HepG2 (cell line): ENCODE data around the gene RNF126. TPM values are rescaled to one million over a fixed set of nuclear protein-coding genes. Genes with fewer than 3 reads are reported as not detected.
A peak's percentile ranks its signal among the peaks of the same experiment; 100 is the strongest.

Experiments
- ATAC-seq: fragments of 200-7000 bp; cut with Tn5 transposase; 3 replicates; pipeline ENCODE4 v1.9.1; 2020; ENCODE audit warnings: mild to moderate bottlenecking, moderate library complexity
- BruUV-seq: library from RNA; stranded (reverse); fragments of 400-500 nt; replicated peaks from 2 replicates; lab custom pipeline; 2021; lab: Mats Ljungman, UMichigan
- CTCF ChIA-PET: fragments of 300-600 bp; formaldehyde crosslinking; extraction: SDS; loops from one replicate; lab custom pipeline; 2021; ENCODE audit warnings: low total read pairs, inconsistent platforms, low intra/inter-chr PET ratio; lab: Yijun Ruan, JAX
- POLR2A ChIA-PET: fragments of 350-600 bp; sonication (Branson Sonifier 250); formaldehyde crosslinking; loops from one replicate; lab custom pipeline; 2020; ENCODE audit warnings: antibody characterized with exemption, inconsistent platforms; lab: Yijun Ruan, JAX
- DNase-seq: peaks from one replicate; pipeline ENCODE4 v3.0.0-alpha.2; 2015; ENCODE audit warnings: low spot score
- FAIRE-seq: peaks from 3 replicates; lab custom pipeline; 2011; peaks lifted over from hg19 to GRCh38; lab: Jason Lieb, UNC
- H2AFZ ChIP-seq: one replicate; pipeline ENCODE4 v1.6.1; 2011; ENCODE audit warnings: low read length, inconsistent platforms
- H3K27ac ChIP-seq: fragments of 300-600 bp; 3 replicates; pipeline ENCODE4 v1.8.0; 2011; ENCODE audit warnings: mixed run types, mild to moderate bottlenecking, mixed read lengths, low read length, inconsistent platforms; ENCODE audit not compliant: insufficient read depth; ENCODE audit errors: extremely low read length
- H3K27me3 ChIP-seq, 2 experiments: fragments of 200-600 bp in 1 of 2; 2 replicates in 1 of 2; 3 replicates in 1 of 2; pipeline versions ENCODE4 v1.6.0 to v1.8.0; 2011; ENCODE audit warnings: low read length in 2 of 2, mild to moderate bottlenecking in 2 of 2, moderate library complexity in 2 of 2, inconsistent platforms in 1 of 2; ENCODE audit not compliant: insufficient read depth in 2 of 2, control insufficient read depth in 1 of 2
- H3K36me3 ChIP-seq, 2 experiments: fragments of 200-600 bp in 1 of 2; replicated peaks in 1 of 2; 2 replicates in 1 of 2; 3 replicates in 1 of 2; pipeline versions ENCODE4 v1.5.1 to v1.8.0; 2011; ENCODE audit warnings: low read length in 2 of 2, inconsistent platforms in 1 of 2; ENCODE audit not compliant: insufficient read depth in 2 of 2, control insufficient read depth in 1 of 2
- H3K4me1 ChIP-seq: 2 replicates; pipeline ENCODE4 v1.5.1; 2012; ENCODE audit warnings: low read length, inconsistent platforms; ENCODE audit not compliant: insufficient read depth
- H3K4me2 ChIP-seq: 2 replicates; pipeline ENCODE4 v1.6.0; 2011; ENCODE audit warnings: low read depth, low read length, inconsistent platforms
- H3K4me3 ChIP-seq, 3 experiments: fragments of 200-600 bp in 1 of 3; sonication (generic), shearing (Covaris generic) in 1 of 3; replicated peaks in 1 of 3; 2 replicates each; pipeline ENCODE4 v1.5.1; 2011 to 2016; ENCODE audit warnings: low read length in 3 of 3, inconsistent platforms in 2 of 3, low read depth in 2 of 3, mild to moderate bottlenecking in 2 of 3, control low read depth in 1 of 3, mixed read lengths in 1 of 3; ENCODE audit not compliant: insufficient read depth in 1 of 3
- H3K79me2 ChIP-seq: one replicate; pipeline ENCODE4 v1.6.1; 2011; ENCODE audit warnings: low read length, inconsistent platforms; ENCODE audit not compliant: insufficient read depth
- H3K9ac ChIP-seq: 2 replicates; pipeline ENCODE4 v1.6.0; 2011; ENCODE audit warnings: mild to moderate bottlenecking, low read depth, low read length, inconsistent platforms; ENCODE audit not compliant: insufficient read depth
- H3K9me3 ChIP-seq: 2 replicates; pipeline ENCODE4 v1.5.1; 2012; ENCODE audit warnings: mild to moderate bottlenecking, low read length
- H4K20me1 ChIP-seq: 2 replicates; pipeline ENCODE4 v1.6.0; 2011; ENCODE audit warnings: inconsistent platforms, mild to moderate bottlenecking, low read length, moderate library complexity; ENCODE audit not compliant: insufficient read depth
- CAMTA2 ChIP-seq: sonication (generic); formaldehyde crosslinking; IDR thresholded peaks from 2 replicates; pipeline ENCODE4 v1.4.0; 2020; ENCODE audit warnings: mild to moderate bottlenecking, missing genetic modification reagents, borderline replicate concordance
- HOXA3 ChIP-seq: sonication (generic); formaldehyde crosslinking; IDR thresholded peaks from 2 replicates; pipeline ENCODE4 v1.5.0; 2020; ENCODE audit warnings: missing genetic modification reagents
- JDP2 ChIP-seq: sonication (generic); formaldehyde crosslinking; IDR thresholded peaks from 2 replicates; pipeline ENCODE4 v1.8.1; 2022; ENCODE audit warnings: missing genetic modification reagents, borderline replicate concordance
- KDM5B ChIP-seq: sonication (generic); formaldehyde crosslinking; IDR thresholded peaks from 2 replicates; pipeline ENCODE4 v1.4.0; 2020; ENCODE audit warnings: missing genetic modification reagents, mild to moderate bottlenecking, borderline replicate concordance
- LCORL ChIP-seq, 2 experiments: fragments of 450-650 bp in 1 of 2; sonication (generic) in 1 of 2; formaldehyde crosslinking in 1 of 2; IDR thresholded peaks; 2 replicates each; pipeline versions ENCODE4 v1.5.0 to v1.6.1; 2017 to 2020; ENCODE audit warnings: antibody characterized with exemption in 1 of 2, missing genetic modification reagents in 1 of 2
- MIER3 ChIP-seq: IDR thresholded peaks from 2 replicates; pipeline ENCODE4 v1.6.1; 2016; ENCODE audit warnings: missing compliant biosample characterization, borderline replicate concordance
- NRL ChIP-seq: sonication (generic); formaldehyde crosslinking; IDR thresholded peaks from 2 replicates; pipeline ENCODE4 v1.5.0; 2020; ENCODE audit warnings: missing genetic modification reagents, mild to moderate bottlenecking, moderate library complexity, borderline replicate concordance
- PLRG1 ChIP-seq: fragments of 450-650 bp; conservative IDR thresholded peaks from 2 replicates; pipeline ENCODE4 v1.6.1; 2016
- TCF7L2 ChIP-seq: IDR thresholded peaks from 2 replicates; pipeline ENCODE4 v1.6.1; 2011; ENCODE audit warnings: mild to moderate bottlenecking, low read depth, low read length, moderate library complexity
- ZKSCAN5 ChIP-seq: sonication (generic); formaldehyde crosslinking; IDR thresholded peaks from 2 replicates; pipeline ENCODE4 v1.5.1; 2020; ENCODE audit warnings: mild to moderate bottlenecking, missing genetic modification reagents
- ZMYM3 ChIP-seq: sonication (generic); formaldehyde crosslinking; IDR thresholded peaks from 2 replicates; pipeline ENCODE4 v1.5.1; 2020; ENCODE audit warnings: mild to moderate bottlenecking, missing genetic modification reagents
- ZNF264 ChIP-seq: sonication (generic); formaldehyde crosslinking; IDR thresholded peaks from 2 replicates; pipeline ENCODE4 v1.4.0; 2020; ENCODE audit warnings: missing genetic modification reagents
- ZNF547 ChIP-seq: sonication (generic); formaldehyde crosslinking; IDR thresholded peaks from 2 replicates; pipeline ENCODE4 v1.5.1; 2020; ENCODE audit warnings: mild to moderate bottlenecking, missing genetic modification reagents
- ZNF572 ChIP-seq: sonication (generic); formaldehyde crosslinking; IDR thresholded peaks from 2 replicates; pipeline ENCODE4 v1.5.1; 2020; ENCODE audit warnings: mild to moderate bottlenecking, missing genetic modification reagents
- ZNF816 ChIP-seq: sonication (generic); formaldehyde crosslinking; IDR thresholded peaks from 2 replicates; pipeline ENCODE4 v1.8.0; 2022; ENCODE audit warnings: missing genetic modification reagents, mild to moderate bottlenecking, borderline replicate concordance
- WGBS: methylation state at CpG from one replicate; pipeline ENCODE4 v1.1.6; 2017; ENCODE audit warnings: low lambda C conversion rate; 5-methylcytosine and 5-hydroxymethylcytosine counted together
- in situ Hi-C: cut with HindIII; loops from 2 replicates; pipeline ENCODE4 v1.10.0; 2017; ENCODE audit warnings: low pct_unique_long_range_greater_than_20kb; ENCODE audit not compliant: extremely low pct_ligation_motif_present
- intact Hi-C: fragments of 100-400 bp; cut with micrococcal nuclease; formaldehyde crosslinking; loops from one replicate; pipeline ENCODE4 v1.10.0; 2022; ENCODE audit not compliant: unreplicated experiment
- polyA plus RNA-seq, 8 experiments: library from polyadenylated mRNA; depleted of rRNA in 3 of 8; stranded (reverse) in 7 of 8; unstranded in 1 of 8; fragments of >200 nt; fragmentation: Illumina TruSeq in 4 of 8; extraction: Trizol in 4 of 8; gene quantifications; 2 replicates each; pipeline versions ENCODE4 v1.2.1 to v1.2.3, GENCODE V29; 2011 to 2016; ENCODE audit warnings: low read depth in 4 of 8, missing spikeins in 1 of 8, mixed read lengths in 1 of 8; ENCODE audit not compliant: insufficient read depth in 1 of 8
- total RNA-seq, 5 experiments: library from RNA; depleted of rRNA; stranded (reverse); fragments of >200 nt; fragmentation: Illumina TruSeq; extraction: Trizol; gene quantifications; 2 replicates each; pipeline ENCODE4 v1.2.3, GENCODE V29; 2016; ENCODE audit warnings: low read depth in 1 of 5
- TF ChIP-seq, protein P1 (sequence below), 2 experiments: sonication (generic) in 1 of 2; formaldehyde crosslinking in 1 of 2; IDR thresholded peaks; 2 replicates each; pipeline versions ENCODE4 v1.5.1 to v1.6.1; 2011 to 2020; ENCODE audit warnings: borderline replicate concordance in 1 of 2, low read depth in 1 of 2, low read length in 1 of 2, mild to moderate bottlenecking in 1 of 2, missing genetic modification reagents in 1 of 2, moderate library complexity in 1 of 2
- TF ChIP-seq, protein P2 (sequence below): IDR thresholded peaks from 2 replicates; pipeline ENCODE4 v1.6.1; 2012; ENCODE audit warnings: low read length, improper control_type of control experiment

The RNF126 gene
- total and polyA plus RNA-seq, 2 of the 13 experiments (the other 11 are each of a cell fraction or from before 2014, with no cell fraction given), result 23.2 to 34.0 TPM

DNA sequence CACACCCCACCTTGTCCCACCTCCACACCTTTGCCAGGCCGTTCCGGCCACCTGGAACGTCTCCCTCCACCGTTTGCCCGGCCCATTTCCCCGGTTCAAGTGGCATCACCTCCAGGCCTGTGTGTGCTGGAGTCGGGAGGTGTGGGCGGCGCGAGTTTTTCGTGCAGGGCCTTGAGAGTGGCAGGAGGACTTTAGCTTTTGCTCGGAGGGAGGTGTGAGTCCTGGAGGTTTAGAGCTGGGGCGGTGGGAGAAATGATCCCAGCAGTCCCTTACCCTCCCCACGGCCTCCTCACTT lies 41.4 kb upstream of the RNF126 start:
- ChIA-PET CTCF (no interaction called here), POLR2A (interaction anchor here (0.5 to 3.6 kb wide), 19 partner anchors 9 to 314 kb away, joined by 3 to 56 read pairs (median 7); partner anchors contain the start of genes BSG, CDC34, FSTL3 and PRSS57)
- H3K79me2 ChIP-seq, result no peaks in the 10 kb centered on the region
- H3K4me3 ChIP-seq, result peak overlapping the region; percentile 51 to 80 (median 54); a peak in 5 of 6 replicates
- H3K4me2 ChIP-seq, result peak overlapping the region; percentile 99
- FAIRE-seq (no peak), ATAC-seq (no peak), DNase-seq (no peak)
- H3K27ac ChIP-seq, result peak overlapping the region; percentile 53
- H3K27me3 ChIP-seq, result no peaks in the 10 kb centered on the region; a peak in 1 of 5 replicates
- no peaks in the 10 kb centered on the region for H3K36me3 ChIP-seq
- no peaks in the 10 kb centered on the region for H4K20me1 ChIP-seq
- WGBS, result 9% methylated on average over 14 of the region's 14 CpGs
- H3K9me3 ChIP-seq, result no peaks in the 10 kb centered on the region
- in situ Hi-C loops (no loop called here), intact Hi-C loops (no loop called here)
- peak overlapping the region; percentile 59 for H3K9ac ChIP-seq
- H3K4me1 ChIP-seq, result peaks cover 41% of the 10 kb centered on the region
- BruUV-seq, result TSS peak; percentile 80
- no peak overlapping the region for H2AFZ ChIP-seq
- TF ChIP-seq JDP2 (CRISPR knock-in tag) (no peak), TCF7L2 (no peak), CAMTA2 (CRISPR knock-in tag) (0 out of 2 replicates have a peak, but pooled peaks have one; percentile 49), HOXA3 (CRISPR knock-in tag) (peak; percentile 3; the same call in 1 of the 2 replicates), ZKSCAN5 (peak; percentile 56; the same call in 1 of the 2 replicates), ZNF572 (no peak), MIER3 (CRISPR knock-in tag) (0 out of 2 replicates have a peak, but pooled peaks have one; percentile 3), ZNF264 (CRISPR knock-in tag) (0 out of 2 replicates have a peak, but pooled peaks have one; percentile 1), PLRG1 (no peak), ZNF816 (CRISPR knock-in tag) (0 out of 2 replicates have a peak, but pooled peaks have one; percentile 38), ZNF547 (no peak; the same call in 1 of the 2 replicates), NRL (CRISPR knock-in tag) (0 out of 2 replicates have a peak, but pooled peaks have one; percentile 63), KDM5B (CRISPR knock-in tag) (peak; percentile 64; the same call in 1 of the 2 replicates), ZMYM3 (CRISPR knock-in tag) (peak; percentile 52; the same call in 1 of the 2 replicates), LCORL (IDR thresholded peaks at IDR 0.05) (no peak), LCORL (CRISPR knock-in tag; IDR thresholded peaks at IDR 0.05) (0 out of 2 replicates have a peak, but pooled peaks have one; percentile 29)
- TF ChIP-seq, protein P1, sequence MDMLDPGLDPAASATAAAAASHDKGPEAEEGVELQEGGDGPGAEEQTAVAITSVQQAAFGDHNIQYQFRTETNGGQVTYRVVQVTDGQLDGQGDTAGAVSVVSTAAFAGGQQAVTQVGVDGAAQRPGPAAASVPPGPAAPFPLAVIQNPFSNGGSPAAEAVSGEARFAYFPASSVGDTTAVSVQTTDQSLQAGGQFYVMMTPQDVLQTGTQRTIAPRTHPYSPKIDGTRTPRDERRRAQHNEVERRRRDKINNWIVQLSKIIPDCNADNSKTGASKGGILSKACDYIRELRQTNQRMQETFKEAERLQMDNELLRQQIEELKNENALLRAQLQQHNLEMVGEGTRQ (IDR thresholded peaks at IDR 0.05; ENCODE audit: low read depth, low read length), result no peak
- TF ChIP-seq, protein P1 (CRISPR knock-in tag; IDR thresholded peaks at IDR 0.05; ENCODE audit: borderline replicate concordance), result no peak
- TF ChIP-seq, protein P2, sequence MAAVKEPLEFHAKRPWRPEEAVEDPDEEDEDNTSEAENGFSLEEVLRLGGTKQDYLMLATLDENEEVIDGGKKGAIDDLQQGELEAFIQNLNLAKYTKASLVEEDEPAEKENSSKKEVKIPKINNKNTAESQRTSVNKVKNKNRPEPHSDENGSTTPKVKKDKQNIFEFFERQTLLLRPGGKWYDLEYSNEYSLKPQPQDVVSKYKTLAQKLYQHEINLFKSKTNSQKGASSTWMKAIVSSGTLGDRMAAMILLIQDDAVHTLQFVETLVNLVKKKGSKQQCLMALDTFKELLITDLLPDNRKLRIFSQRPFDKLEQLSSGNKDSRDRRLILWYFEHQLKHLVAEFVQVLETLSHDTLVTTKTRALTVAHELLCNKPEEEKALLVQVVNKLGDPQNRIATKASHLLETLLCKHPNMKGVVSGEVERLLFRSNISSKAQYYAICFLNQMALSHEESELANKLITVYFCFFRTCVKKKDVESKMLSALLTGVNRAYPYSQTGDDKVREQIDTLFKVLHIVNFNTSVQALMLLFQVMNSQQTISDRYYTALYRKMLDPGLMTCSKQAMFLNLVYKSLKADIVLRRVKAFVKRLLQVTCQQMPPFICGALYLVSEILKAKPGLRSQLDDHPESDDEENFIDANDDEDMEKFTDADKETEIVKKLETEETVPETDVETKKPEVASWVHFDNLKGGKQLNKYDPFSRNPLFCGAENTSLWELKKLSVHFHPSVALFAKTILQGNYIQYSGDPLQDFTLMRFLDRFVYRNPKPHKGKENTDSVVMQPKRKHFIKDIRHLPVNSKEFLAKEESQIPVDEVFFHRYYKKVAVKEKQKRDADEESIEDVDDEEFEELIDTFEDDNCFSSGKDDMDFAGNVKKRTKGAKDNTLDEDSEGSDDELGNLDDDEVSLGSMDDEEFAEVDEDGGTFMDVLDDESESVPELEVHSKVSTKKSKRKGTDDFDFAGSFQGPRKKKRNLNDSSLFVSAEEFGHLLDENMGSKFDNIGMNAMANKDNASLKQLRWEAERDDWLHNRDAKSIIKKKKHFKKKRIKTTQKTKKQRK, result no peak
